GM18507 (cell line): Measurements from ENCODE around the gene CST7.
"Not testable (repeated sequence)": the region's sequence is repeated elsewhere in the genome, so short reads cannot be mapped to it uniquely, and the experiment has no call there.

ENCODE experiments used
- DNase-seq: peaks from one replicate; pipeline ENCODE4 v3.0.0; 2011; ENCODE audit warnings: low read depth; ENCODE audit not compliant: insufficient read length; ENCODE audit errors: extremely low spot score
- FAIRE-seq: peaks from 2 replicates; lab custom pipeline; 2011; peaks lifted over from hg19 to GRCh38; lab: Jason Lieb, UNC

The CST7 gene

GRCh38 chr20:24948939-24949679, at the start of gene CST7:
TSS of gene CST7 (plus strand) at chr20:24949269. CDS start at chr20:24949506, 237 bp downstream.
- DNase-seq = peak; percentile 20
- peak; percentile 5 for FAIRE-seq

GRCh38 chr20:24906806-24907205, 42.3 kb upstream of the CST7 start:
- FAIRE-seq (no peak), DNase-seq (no peak)

- no peak for DNase-seq
- no peak for FAIRE-seq
Observed at GRCh38 chr20:24908642-24909041, 40.4 kb upstream of the CST7 start.

- DNase-seq (no peak), FAIRE-seq (no peak)
Observed at GRCh38 chr20:24909086-24909780, 39.8 kb upstream of the CST7 start.

GRCh38 chr20:24909861-24910260, 39.2 kb upstream of the CST7 start:
- no peak for FAIRE-seq
- DNase-seq = no peak

GRCh38 chr20:24910461-24910860, 38.6 kb upstream of the CST7 start:
- DNase-seq = no peak
- FAIRE-seq = no peak

GRCh38 chr20:24911461-24911860, 37.6 kb upstream of the CST7 start:
- DNase-seq (no peak), FAIRE-seq (no peak)

GRCh38 chr20:24912397-24913075, 36.5 kb upstream of the CST7 start:
- DNase-seq (no peak), FAIRE-seq (no peak)

- no peak for DNase-seq
- FAIRE-seq = no peak
Observed at GRCh38 chr20:24913076-24913628, 35.9 kb upstream of the CST7 start.

GRCh38 chr20:24914388-24915241, 34.5 kb upstream of the CST7 start:
- FAIRE-seq = no peak
- no peak for DNase-seq

GRCh38 chr20:24915440-24915839, 33.6 kb upstream of the CST7 start:
- no peak for DNase-seq

GRCh38 chr20:24915892-24916291, 33.2 kb upstream of the CST7 start:
- DNase-seq (no peak), FAIRE-seq (no peak)

More at GRCh38 chr20:24915440-24915839, 33.6 kb upstream of the CST7 start:
- FAIRE-seq = no peak

- DNase-seq (no peak), FAIRE-seq (no peak)
Observed at GRCh38 chr20:24916412-24916811, 32.7 kb upstream of the CST7 start.

GRCh38 chr20:24917056-24917455, 32.0 kb upstream of the CST7 start:
- no peak for DNase-seq
- FAIRE-seq = no peak

GRCh38 chr20:24917797-24918578, 31.1 kb upstream of the CST7 start:
- peak; percentile 60 for DNase-seq
- peak; percentile 86 for FAIRE-seq

GRCh38 chr20:24918579-24919566, 30.2 kb upstream of the CST7 start:
- DNase-seq (no peak), FAIRE-seq (no peak)

GRCh38 chr20:24919665-24920064, 29.4 kb upstream of the CST7 start:
- not testable (repeated sequence) for FAIRE-seq, DNase-seq
